ENCODE measurements around the gene C10orf90. TPM values are rescaled to one million over a fixed set of nuclear protein-coding genes. Genes with fewer than 3 reads are reported as not detected.

Gene C10orf90
- total RNA-seq, 1 experiment from 2014 or later, result 0.18 TPM

GRCh38 chr10:126497672-126498071, 172.8 kb downstream of the C10orf90 start:
- BruUV-seq (replicated peaks), result no TSS peak
- H3K4me1 ChIP-seq (ENCODE audit: insufficient read depth, low read length), result no peaks in the 10 kb centered on the region
- H3K4me3 ChIP-seq (ENCODE audit: low read length), result no peak overlapping the region
- H3K4me2 ChIP-seq (ENCODE audit: low read length), result no peak overlapping the region
- intact Hi-C loops (cut with micrococcal nuclease), result no loop called here
- no peak overlapping the region for H3K27ac ChIP-seq (ENCODE audit: low read length)
- ATAC-seq (no peak), DNase-seq (no peak)
- H3K9me2 ChIP-seq (replicated peaks; ENCODE audit: low read length), result no peaks in the 10 kb centered on the region
- H3K79me2 ChIP-seq (ENCODE audit: low read length), result no peaks in the 10 kb centered on the region
- POLR2A ChIA-PET (ENCODE audit: unreplicated experiment), result no interaction called here
- H3K27me3 ChIP-seq (ENCODE audit: low read length), result no peaks in the 10 kb centered on the region
- no peak overlapping the region for H2AFZ ChIP-seq (ENCODE audit: low read length)
- H3K9ac ChIP-seq (ENCODE audit: low read length), result no peak overlapping the region
- TF ChIP-seq EZH2 (IDR thresholded peaks at IDR 0.05; ENCODE audit: low read length, unreplicated experiment) (no peak), EZH2phosphoT487 (IDR thresholded peaks at IDR 0.05; ENCODE audit: borderline replicate concordance, low read length) (no peak)
- CTCF ChIA-PET, result no interaction called here
- H3F3A ChIP-seq (ENCODE audit: low read length, unreplicated experiment), result no peaks in the 10 kb centered on the region
- no peaks in the 10 kb centered on the region for H4K20me1 ChIP-seq (ENCODE audit: low read length)
- H3K36me3 ChIP-seq (ENCODE audit: low read depth, low read length), result no peaks in the 10 kb centered on the region
- no peaks in the 10 kb centered on the region for H3K9me3 ChIP-seq (ENCODE audit: low read length)

- Histone ChIP-seq H3K9ac (ENCODE audit: low read length) (no peak overlapping the region), H3K27ac (ENCODE audit: low read length) (no peak overlapping the region), H2AFZ (ENCODE audit: low read length) (no peak overlapping the region), H3K79me2 (ENCODE audit: low read length) (no peaks in the 10 kb centered on the region), H3K9me2 (replicated peaks; ENCODE audit: low read length) (no peaks in the 10 kb centered on the region), H3K9me3 (ENCODE audit: low read length) (no peaks in the 10 kb centered on the region), H3K4me1 (ENCODE audit: insufficient read depth, low read length) (no peaks in the 10 kb centered on the region), H4K20me1 (ENCODE audit: low read length) (no peaks in the 10 kb centered on the region), H3K4me2 (ENCODE audit: low read length) (no peak overlapping the region), H3F3A (ENCODE audit: low read length, unreplicated experiment) (no peaks in the 10 kb centered on the region), H3K27me3 (ENCODE audit: low read length) (no peaks in the 10 kb centered on the region), H3K36me3 (ENCODE audit: low read depth, low read length) (no peaks in the 10 kb centered on the region), H3K4me3 (ENCODE audit: low read length) (no peak overlapping the region)
- no peak for DNase-seq
- intact Hi-C loops (cut with micrococcal nuclease), result no loop called here
- TF ChIP-seq CTCF (conservative IDR thresholded peaks at IDR 0.05; ENCODE audit: low read depth, low read length) (no peak), EZH2phosphoT487 (IDR thresholded peaks at IDR 0.05; ENCODE audit: borderline replicate concordance, low read length) (no peak), EZH2 (IDR thresholded peaks at IDR 0.05; ENCODE audit: low read length, unreplicated experiment) (no peak)
- ChIA-PET CTCF (no interaction called here), POLR2A (ENCODE audit: unreplicated experiment) (no interaction called here)
- ATAC-seq, result no peak
- BruUV-seq (replicated peaks), result no TSS peak
These were observed 173.5 kb downstream of the C10orf90 start for GRCh38 chr10:126496771-126497545.

- ChIA-PET POLR2A (ENCODE audit: unreplicated experiment) (no interaction called here), CTCF (no interaction called here)
- H4K20me1 ChIP-seq (ENCODE audit: low read length), result no peaks in the 10 kb centered on the region
- no peaks in the 10 kb centered on the region for H3K4me1 ChIP-seq (ENCODE audit: insufficient read depth, low read length)
- no peak for TF ChIP-seq EZH2 (IDR thresholded peaks at IDR 0.05; ENCODE audit: low read length, unreplicated experiment)
- TF ChIP-seq CTCF (conservative IDR thresholded peaks at IDR 0.05; ENCODE audit: low read depth, low read length), result no peak
- TF ChIP-seq EZH2phosphoT487 (IDR thresholded peaks at IDR 0.05; ENCODE audit: borderline replicate concordance, low read length), result no peak
- H3K4me2 ChIP-seq (ENCODE audit: low read length), result no peak overlapping the region
- no peaks in the 10 kb centered on the region for H3K9me2 ChIP-seq (replicated peaks; ENCODE audit: low read length)
- no peaks in the 10 kb centered on the region for H3K36me3 ChIP-seq (ENCODE audit: low read depth, low read length)
- no TSS peak for BruUV-seq (replicated peaks)
- intact Hi-C loops (cut with micrococcal nuclease), result no loop called here
- DNase-seq (no peak), ATAC-seq (no peak)
- H3K79me2 ChIP-seq (ENCODE audit: low read length), result no peaks in the 10 kb centered on the region
- no peak overlapping the region for H3K9ac ChIP-seq (ENCODE audit: low read length)
- no peak overlapping the region for H2AFZ ChIP-seq (ENCODE audit: low read length)
- no peak overlapping the region for H3K4me3 ChIP-seq (ENCODE audit: low read length)
- H3K27me3 ChIP-seq (ENCODE audit: low read length), result no peaks in the 10 kb centered on the region
- H3K27ac ChIP-seq (ENCODE audit: low read length), result no peak overlapping the region
- no peaks in the 10 kb centered on the region for H3K9me3 ChIP-seq (ENCODE audit: low read length)
- no peaks in the 10 kb centered on the region for H3F3A ChIP-seq (ENCODE audit: low read length, unreplicated experiment)
These were observed 179.0 kb downstream of the C10orf90 start for GRCh38 chr10:126491476-126491875.
